ENCODE measurements around the gene AKTIP.
"Not testable (repeated sequence)": the region's sequence is repeated elsewhere in the genome, so short reads cannot be mapped to it uniquely, and the experiment has no call there.

AKTIP gene

GRCh38 chr16:53539346-53539745 is 36.3 kb upstream of the AKTIP start:
- not testable (repeated sequence) for H3K4me3 ChIP-seq (ENCODE audit: low read depth, low read length); DNase-seq (ENCODE audit: low read depth)

- DNase-seq (ENCODE audit: low read depth), result no peak
- H3K4me3 ChIP-seq (ENCODE audit: low read depth, low read length), result no peak overlapping the region
- TF ChIP-seq CTCF (IDR thresholded peaks at IDR 0.05; ENCODE audit: low read depth, low read length) (no peak), MAX (IDR thresholded peaks at IDR 0.05; ENCODE audit: low read depth, low read length) (no peak), POLR2A (IDR thresholded peaks at IDR 0.05; ENCODE audit: extremely low read depth, insufficient read length) (no peak), MYC (IDR thresholded peaks at IDR 0.05; ENCODE audit: low read depth, low read length) (no peak)
Observed at GRCh38 chr16:53537626-53538025, 34.6 kb upstream of the AKTIP start.

GRCh38 chr16:53534206-53534605 is 31.2 kb upstream of the AKTIP start:
- DNase-seq (ENCODE audit: low read depth), result no peak
- no peak overlapping the region for H3K4me3 ChIP-seq (ENCODE audit: low read depth, low read length)
- TF ChIP-seq MYC (IDR thresholded peaks at IDR 0.05; ENCODE audit: low read depth, low read length), result no peak
- TF ChIP-seq POLR2A (IDR thresholded peaks at IDR 0.05; ENCODE audit: extremely low read depth, insufficient read length), result no peak
- no peak for TF ChIP-seq MAX (IDR thresholded peaks at IDR 0.05; ENCODE audit: low read depth, low read length)
- no peak for TF ChIP-seq CTCF (IDR thresholded peaks at IDR 0.05; ENCODE audit: low read depth, low read length)

GRCh38 chr16:53530741-53531140 is 27.7 kb upstream of the AKTIP start:
- no peak for TF ChIP-seq MYC (IDR thresholded peaks at IDR 0.05; ENCODE audit: low read depth, low read length)
- TF ChIP-seq POLR2A (IDR thresholded peaks at IDR 0.05; ENCODE audit: extremely low read depth, insufficient read length), result no peak
- no peak for TF ChIP-seq CTCF (IDR thresholded peaks at IDR 0.05; ENCODE audit: low read depth, low read length)
- no peak for TF ChIP-seq MAX (IDR thresholded peaks at IDR 0.05; ENCODE audit: low read depth, low read length)
- H3K4me3 ChIP-seq (ENCODE audit: low read depth, low read length), result no peak overlapping the region
- DNase-seq (ENCODE audit: low read depth), result no peak

GRCh38 chr16:53530046-53530445 is 27.0 kb upstream of the AKTIP start:
- DNase-seq (ENCODE audit: low read depth), result no peak
- no peak overlapping the region for H3K4me3 ChIP-seq (ENCODE audit: low read depth, low read length)
- no peak for TF ChIP-seq POLR2A (IDR thresholded peaks at IDR 0.05; ENCODE audit: extremely low read depth, insufficient read length)
- TF ChIP-seq MYC (IDR thresholded peaks at IDR 0.05; ENCODE audit: low read depth, low read length), result no peak
- TF ChIP-seq MAX (IDR thresholded peaks at IDR 0.05; ENCODE audit: low read depth, low read length), result no peak
- TF ChIP-seq CTCF (IDR thresholded peaks at IDR 0.05; ENCODE audit: low read depth, low read length), result no peak

- TF ChIP-seq MYC (IDR thresholded peaks at IDR 0.05; ENCODE audit: low read depth, low read length) (no peak), POLR2A (IDR thresholded peaks at IDR 0.05; ENCODE audit: extremely low read depth, insufficient read length) (no peak), MAX (IDR thresholded peaks at IDR 0.05; ENCODE audit: low read depth, low read length) (no peak), CTCF (IDR thresholded peaks at IDR 0.05; ENCODE audit: low read depth, low read length) (no peak)
- no peak for DNase-seq (ENCODE audit: low read depth)
- no peak overlapping the region for H3K4me3 ChIP-seq (ENCODE audit: low read depth, low read length)
Observed at GRCh38 chr16:53529513-53529912, 26.5 kb upstream of the AKTIP start.

Data from NB4 (cell line).